Measurements from ENCODE around the gene NDUFV1. TPM values are rescaled to one million over a fixed set of nuclear protein-coding genes. Genes with fewer than 3 reads are reported as not detected.
"Not testable (repeated sequence)": the region's sequence is repeated elsewhere in the genome, so short reads cannot be mapped to it uniquely, and the experiment has no call there.

Gene NDUFV1
- total RNA-seq, 1 donor from 2014 or later = 486 TPM

DNA sequence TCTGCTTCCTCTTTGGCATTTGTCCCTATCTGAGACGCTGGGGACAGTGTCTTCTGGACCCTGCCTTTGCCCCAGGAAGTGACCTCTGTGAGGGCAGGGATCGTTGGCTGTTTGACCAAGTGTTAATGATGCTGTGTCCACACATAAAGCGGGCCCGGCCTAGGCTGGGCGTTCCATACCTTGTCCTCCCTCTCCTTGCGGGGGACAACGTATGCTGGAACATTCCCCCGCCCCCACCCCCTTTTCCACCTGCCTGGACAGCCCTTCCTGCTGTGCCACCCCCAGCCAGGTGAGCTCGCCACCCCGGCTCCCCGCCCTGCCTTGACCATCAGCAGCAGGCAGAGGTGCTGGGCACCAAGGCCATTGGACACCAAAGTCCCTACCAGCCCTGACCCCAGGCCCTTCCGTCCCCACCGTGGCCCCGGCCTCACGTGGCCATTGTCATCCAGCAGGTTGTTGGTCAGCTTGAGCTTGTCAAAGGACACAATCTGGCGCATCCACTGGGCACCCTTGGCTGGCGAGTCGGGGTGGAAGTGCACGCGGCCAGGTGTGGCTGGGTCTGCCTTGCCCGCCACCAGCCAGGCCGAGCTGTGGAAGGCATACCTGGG, 27.1 kb downstream of the NDUFV1 start:
- intact Hi-C loops (cut with DNase I) = no loop called here
- no peak for DNase-seq (ENCODE audit: low spot score)

DNA sequence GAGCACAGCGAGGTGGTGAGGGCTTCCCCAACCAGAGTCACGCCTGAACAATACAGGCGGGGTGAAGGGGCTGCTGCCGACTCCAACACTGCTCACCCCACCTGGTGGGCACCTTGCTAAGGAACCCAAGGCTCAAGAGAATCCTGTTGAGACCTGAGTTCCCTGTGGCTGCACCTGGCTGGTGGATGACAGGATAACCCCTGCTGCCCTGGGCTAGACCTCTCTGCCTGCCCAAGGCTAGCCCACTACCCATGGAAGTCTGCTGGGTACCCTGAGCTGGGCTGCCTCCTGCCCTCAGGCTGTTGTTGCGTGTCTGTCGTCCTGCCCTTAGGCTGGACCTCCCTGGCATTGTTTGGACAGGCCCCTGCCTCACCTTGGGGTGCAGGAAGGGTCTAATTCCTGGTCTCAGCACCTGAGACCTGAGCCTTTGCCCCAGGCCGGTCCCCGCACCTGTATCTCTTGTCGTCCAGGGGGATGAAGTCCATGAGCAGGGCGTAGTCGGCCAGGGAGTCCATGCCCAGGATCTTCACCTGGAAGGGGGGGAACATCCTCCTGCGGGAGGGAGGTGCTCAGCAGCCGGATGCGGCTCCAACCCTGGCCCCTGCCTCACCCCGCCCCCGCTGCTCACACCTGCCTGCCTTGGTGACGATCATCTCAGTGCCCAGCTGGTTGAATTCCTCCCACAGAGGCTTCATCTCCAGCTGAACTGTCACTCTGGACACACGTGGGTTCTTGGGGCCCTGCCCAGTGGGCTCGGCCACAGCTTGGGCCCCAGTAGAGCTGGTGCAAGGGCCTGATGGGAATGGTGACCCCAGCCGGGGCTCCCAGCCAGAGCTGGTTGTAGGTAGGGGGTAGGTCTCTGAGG, 27.9 kb downstream of the NDUFV1 start:
- intact Hi-C loops (cut with DNase I) = no loop called here
- no peak for DNase-seq (ENCODE audit: low spot score)

DNA sequence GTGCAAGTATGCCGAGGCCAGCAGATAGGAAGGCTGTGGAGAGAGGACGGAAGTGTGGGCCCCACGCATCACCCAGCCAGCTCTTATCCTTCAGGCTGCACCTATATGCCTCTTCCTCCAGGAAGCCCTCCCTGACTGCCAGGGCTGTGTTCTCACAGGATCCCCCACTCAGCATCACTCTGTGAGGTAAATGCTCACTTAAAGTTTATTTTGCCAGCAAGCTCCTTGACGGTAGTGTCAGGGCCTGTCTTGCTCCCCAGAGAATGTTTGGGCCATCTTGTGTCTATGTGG, 28.4 kb downstream of the NDUFV1 start:
- DNase-seq (ENCODE audit: low spot score) = no peak
- intact Hi-C loops (cut with DNase I) = no loop called here

DNA sequence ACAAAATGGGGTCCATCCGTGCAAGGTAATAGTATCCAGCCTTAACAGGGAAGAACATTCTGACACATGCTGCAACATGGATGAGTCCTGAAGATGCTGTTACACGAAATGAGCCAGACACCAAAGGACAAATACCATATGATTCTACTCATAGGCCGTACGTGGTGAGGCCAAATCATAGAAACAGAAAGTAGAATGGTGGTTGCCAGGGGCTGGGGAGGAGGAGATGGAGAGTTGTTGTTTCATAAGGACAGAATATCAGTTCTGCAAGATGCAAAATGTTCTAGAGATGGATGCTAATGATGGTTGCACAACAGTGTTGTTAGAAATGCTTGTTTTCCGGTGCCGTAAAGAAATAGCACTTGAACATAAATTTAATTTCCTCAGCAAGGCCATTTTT, 30.2 kb downstream of the NDUFV1 start:
- intact Hi-C loops (cut with DNase I) = no loop called here
- no peak for DNase-seq (ENCODE audit: low spot score)

DNA sequence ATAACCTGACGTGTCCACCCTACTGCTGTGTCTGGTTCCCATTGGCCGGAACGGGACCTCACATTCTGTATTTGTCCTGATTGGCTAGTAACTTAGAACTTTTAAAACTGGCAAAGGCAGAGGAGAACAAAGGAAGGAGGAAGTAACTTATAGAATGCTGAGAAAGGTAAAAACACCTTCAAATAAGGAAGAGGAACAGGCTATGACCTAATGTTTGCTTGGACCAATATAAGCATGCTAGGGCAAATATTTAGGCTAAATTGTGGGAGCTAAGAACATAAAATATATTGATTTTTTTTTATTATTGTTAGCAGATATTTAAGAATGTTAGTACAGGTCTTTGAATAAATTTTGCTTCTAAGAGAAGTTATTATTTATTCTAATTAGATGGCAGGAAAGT, 30.7 kb downstream of the NDUFV1 start:
- DNase-seq (ENCODE audit: low spot score); intact Hi-C loops (cut with DNase I): not testable (repeated sequence)

DNA sequence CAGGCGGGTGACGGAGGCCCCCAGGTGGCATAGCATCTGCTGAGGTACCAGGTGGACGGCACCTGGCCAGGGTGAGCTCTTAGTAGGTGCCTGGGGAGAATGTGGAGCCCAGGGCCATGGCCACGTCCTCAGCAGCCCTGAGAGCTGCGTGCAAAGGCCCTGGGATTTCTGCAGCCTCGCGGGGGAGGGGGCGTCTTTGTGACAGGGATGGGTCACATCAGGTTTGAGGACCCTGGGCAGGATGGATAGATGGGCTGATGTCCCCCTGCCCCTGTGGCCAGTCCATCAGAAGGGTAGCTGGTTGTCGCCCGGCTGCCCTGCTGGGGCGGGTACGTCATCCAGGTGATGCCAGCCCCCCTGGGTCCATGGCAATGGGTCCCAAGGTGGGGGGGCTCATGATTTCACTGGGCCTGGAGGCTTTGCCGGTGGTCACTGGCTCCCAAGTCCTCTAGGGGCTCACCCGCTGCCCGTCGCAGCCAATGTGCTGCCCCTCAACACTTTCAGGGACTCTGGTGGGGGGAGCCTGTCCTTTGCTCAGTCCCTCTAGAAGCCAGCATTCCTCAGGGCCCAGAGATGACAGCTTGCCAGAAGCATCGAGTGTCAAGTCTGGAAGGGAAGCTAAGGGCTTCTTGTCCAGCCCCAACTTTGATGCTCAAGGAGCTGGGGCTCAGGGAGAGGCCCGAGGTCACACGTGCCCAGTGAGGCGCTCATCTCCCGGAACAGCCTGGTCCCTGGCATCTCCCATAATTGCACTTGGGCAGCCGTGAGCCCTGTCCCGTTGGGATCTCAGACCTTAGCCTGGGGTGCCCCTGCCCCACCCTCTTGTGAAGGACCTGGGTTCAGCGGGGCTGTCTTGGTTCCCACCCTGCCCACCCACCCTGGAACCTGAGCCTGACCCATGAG, 32.0 kb downstream of the NDUFV1 start:
- no peak for DNase-seq (ENCODE audit: low spot score)
- intact Hi-C loops (cut with DNase I) = no loop called here

DNA sequence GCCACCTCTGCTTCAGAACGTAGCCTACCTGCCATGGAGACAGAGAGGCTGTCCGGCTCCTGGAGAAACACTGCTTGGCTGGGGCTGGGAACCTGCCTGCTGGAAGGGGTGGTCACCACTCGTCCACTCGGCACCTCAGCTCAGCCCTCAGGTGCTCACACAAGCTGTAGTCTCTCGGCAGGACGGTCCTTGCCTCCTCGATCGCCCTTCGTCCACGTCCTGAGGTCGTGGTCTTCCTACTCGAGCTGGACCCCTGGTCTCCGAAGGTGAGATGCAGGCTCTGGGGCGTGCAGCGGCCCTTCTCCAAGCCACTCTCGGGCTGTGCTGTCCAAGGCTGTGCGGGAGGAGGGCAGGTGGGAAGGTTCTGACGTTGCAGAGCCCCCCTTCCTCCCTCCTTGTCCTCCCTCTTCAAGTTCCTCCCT, 32.7 kb downstream of the NDUFV1 start, which contains the start of gene TBX10:
Gene TBX10 (minus strand): TSS at position 326 of the 422 bp plus-strand sequence. CDS start 291 bp downstream, at position 35.
- intact Hi-C loops (cut with DNase I) = no loop called here
- no peak for DNase-seq (ENCODE audit: low spot score)

DNA sequence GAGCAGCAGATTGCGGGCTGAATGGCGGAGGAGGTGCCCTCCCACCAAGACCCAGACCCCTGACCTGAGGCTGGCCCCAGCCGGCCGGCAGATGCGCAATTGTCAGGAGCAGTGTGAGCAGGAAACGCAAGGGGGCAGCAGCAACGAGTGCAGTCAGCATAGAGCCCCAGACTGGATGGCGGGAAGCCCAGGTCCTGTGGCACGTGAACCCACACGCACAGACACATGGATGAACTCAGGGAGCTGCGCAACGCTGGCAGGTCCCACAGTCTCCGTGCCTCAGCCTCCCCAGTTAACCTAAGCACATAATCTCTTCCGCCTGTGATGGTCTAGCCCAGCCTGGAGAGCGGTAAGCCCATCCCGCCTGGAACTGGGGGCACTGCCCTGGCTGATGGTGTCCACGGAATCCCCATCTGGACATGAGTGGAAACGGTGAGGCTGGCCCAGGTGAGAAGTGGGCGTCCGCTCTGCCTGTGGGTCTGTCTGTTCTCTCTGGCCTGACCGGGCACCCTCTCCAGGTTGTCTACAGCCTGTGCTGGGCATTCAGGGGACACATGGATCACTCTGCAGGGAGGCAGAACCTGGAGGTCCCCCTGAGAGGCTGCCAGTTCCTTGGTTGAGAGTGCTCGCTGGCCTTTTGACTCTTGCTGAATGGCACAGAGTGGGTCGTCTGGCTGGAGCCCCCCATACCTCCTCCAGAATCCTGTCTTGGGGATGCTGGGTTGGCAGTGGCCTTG, 33.5 kb downstream of the NDUFV1 start:
- no peak for DNase-seq (ENCODE audit: low spot score)
- intact Hi-C loops (cut with DNase I) = no loop called here

DNA sequence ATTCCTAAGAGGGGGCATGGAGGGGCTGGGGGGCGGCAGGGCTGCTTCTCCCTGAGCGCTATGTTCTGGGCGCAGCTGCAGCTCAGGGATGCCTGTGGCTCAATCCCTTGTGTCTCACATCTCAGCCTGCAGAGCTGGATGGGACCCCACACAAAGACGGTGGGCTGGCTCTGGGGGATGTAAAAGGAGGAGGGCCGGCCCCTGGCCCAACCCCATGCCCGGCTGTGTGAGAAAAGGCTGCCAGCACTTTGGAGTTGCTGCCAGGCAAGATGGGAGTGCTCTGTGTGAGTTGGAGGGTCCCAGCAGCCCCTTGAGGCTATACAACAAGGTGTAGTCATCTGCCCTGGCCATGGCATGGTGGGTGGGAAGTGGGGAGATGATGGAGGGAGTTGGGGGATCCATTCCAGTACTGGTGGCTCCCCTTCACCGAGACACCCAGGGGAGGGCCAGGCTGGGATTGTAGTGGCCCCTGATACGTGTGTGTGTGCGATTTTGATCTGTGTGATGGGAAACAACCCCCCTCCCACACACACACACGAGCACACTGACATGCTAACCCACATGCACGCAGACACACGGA, 34.1 kb downstream of the NDUFV1 start:
- no peak for DNase-seq (ENCODE audit: low spot score)
- intact Hi-C loops (cut with DNase I) = no loop called here

DNA sequence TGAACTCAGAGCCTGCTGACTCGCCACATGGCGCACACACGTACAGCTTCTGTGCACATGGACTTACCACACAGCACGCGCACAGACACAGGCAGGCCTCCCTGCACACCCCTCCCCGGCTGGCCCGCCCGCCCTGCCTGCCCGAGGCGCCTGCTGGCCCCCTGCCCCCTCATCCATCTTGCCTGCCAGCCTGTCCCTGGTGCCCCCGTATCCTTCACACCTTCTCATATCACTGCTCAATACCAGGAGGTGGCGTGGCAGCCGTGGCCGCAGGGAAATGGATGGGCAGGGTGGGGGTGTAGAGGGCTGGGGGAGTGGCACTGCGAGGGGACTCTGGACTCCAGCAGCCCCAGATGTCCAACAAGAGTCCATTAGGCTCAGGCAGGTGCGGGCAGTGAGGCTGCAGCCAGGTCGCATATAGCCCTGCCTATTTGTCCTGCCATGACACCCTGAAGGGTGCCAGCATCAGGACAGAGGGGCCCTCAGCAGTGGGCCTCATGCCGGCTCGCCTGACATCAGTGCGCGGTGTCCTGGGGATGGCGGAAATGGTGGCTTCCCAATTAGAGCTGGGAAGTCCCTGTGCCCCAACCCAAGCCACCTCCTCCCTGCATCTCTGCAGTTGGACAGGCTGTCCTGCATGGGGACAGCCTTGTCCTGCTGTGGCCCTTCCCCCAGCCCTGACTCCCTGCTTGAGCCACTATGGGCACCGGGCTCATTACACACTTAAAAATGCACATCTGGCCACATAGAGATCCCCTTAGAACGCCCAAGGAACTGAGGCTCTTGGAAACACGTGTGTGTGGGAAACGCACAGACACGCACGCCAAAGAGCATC, 34.8 kb downstream of the NDUFV1 start:
- DNase-seq (ENCODE audit: low spot score) = no peak

DNA sequence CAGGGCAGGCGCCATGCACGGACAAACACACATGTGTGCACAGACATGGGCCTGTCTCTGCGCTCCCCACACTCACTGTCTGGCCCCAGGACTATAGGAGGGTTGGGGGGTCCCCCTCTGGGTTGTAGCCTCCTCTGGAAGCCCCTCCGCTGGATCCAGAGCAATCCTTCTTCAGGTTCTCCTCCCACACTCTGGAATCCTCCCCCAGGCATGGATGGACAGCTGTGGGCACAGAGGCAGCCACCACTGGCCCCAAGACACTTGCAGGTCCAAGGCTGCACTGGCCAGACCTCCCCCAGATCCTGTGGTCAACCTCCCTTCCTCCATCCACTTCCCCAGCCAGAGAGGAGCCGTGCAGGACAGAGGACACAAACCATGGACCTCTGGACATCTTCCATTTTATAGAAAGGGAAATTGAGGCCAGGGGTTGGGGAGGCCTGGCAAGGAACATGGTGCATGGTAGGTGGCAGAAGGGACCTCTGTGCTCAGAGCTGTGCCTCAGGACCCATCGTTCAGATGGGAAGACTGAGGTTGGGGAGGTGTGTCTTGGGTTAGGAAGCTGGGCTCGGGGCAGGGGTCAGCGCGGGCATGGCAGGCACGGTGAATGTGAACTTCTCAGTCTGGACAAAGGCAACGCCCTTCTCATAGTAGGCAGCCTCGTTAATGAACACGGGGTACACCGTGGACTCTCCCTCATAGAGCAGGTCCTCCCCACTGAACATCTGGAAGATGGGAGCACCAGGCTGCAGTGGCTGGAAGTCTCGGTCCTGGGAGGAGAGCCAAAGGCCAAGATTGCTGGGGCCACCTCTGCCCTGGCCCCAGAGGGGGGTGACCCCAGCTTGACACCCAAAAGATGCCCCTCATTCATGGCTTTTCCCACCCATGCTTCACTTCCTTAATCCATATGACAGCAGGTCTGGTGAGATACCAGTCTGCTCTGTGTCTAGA, 35.7 kb downstream of the NDUFV1 start:
- DNase-seq (ENCODE audit: low spot score) = no peak
- intact Hi-C loops (cut with DNase I) = no loop called here

More for the DNA sequence above, 34.8 kb downstream of the NDUFV1 start:
- intact Hi-C loops (cut with DNase I) = no loop called here

DNA sequence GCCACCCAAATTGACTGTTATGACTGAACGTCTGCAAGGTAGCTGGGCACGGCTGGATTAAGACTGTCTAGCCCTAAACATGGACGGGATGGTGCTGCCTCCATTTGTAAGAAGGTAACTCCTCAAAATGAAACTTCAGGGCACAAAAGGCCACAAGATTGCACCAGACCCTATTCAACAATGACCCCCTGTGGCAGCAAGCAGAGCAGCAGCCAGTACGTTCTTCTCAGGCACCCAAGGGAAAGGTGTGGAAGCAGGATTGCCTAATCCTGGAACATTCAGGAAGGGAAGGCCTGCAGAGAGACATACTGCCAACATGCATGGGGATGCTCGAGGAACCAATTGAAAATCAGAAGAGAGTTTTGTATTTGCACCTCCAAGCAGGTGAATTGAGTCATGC, 37.3 kb downstream of the NDUFV1 start:
- intact Hi-C loops (cut with DNase I) = no loop called here
- DNase-seq (ENCODE audit: low spot score) = no peak

DNA sequence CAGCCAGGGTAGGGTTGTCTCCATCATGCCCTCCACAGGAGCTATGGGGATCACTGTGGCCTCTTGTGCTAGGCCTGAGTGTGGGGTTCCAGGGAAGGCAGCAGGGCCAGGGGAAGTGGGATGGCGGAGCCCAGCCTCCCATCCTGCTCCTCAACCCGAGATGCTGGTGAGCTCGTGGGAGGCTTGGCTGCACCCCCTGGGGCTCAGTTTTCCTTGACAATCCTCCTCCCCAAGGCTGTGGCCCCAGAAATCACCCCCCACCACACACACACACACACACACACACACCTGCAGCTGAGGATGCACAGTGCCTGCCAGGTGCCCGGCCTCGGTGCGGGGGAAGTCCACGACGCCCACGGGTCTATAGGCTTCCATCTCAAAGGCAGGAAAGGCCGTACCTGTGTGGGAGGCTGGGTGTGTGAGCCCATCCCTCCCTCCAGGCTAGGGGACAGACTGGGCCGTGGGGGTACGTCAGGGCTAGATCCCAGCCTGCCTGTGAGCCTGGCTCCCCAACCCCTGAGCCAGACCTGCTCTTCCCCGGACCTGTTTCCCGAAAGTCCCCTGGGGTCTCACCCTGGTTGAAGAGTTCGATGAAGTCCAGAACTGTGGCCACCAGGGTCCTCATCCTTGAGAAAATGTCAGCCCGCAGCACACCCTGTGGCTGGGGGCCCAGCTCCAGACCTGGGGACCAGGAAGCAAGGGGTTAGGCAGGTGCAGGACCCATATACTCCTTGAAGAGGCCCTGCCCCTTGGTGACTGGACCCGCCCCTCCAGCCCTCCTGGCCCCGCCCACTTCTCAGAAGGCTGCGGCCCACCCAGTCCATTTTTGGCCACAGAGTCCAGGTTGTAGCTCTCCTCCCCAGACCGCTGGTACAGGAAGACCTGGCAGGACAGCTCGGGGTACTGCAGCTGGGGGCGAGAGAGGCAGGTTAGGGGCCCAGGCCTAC, 38.0 kb downstream of the NDUFV1 start:
- DNase-seq (ENCODE audit: low spot score) = no peak
- intact Hi-C loops (cut with DNase I) = no loop called here

DNA sequence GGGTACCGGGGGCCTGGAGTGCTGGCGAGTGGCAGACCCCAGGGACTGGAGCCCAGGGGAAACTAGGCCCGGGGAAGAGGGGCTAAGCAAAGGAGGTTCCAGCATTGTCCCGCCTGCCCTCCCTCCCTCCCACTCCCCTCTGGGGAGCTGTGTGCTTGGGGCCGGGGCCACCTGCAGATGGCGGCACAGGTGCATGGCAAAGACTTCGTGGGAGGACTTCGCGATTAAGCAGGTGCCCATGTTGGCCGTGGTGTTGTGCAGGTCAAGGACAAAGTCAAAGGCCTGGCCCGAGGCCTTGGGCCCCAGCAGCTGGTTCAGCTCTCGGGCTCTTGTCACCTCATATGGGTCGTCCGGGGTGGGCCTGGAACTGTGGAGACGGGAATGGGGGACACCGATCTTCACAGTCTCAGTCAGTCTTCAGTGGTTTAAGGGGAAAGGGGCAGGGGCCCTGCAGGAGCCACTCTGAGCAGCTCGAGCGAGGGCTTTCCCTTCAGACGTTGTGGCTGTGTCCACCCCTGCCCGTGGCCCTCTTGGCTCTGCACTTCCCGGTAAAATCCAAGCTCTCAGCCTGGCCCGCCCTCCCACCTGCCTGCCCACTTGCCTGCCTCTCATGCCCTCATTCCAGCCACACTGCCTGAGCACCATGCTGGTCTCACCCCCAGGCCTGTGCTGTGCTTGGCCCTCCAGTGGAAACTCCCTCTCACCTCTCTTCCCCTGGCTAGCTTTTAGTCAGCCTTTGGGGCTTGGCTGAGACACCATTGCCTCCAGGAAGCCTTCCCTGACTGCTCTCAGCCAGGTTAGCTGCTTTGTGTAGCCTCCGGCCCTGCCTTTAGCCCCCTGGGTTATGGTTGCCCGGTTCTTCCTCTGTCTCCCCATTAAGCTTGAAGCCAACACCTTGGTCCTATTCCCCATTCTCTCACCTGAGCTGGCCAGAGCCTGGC, 39.1 kb downstream of the NDUFV1 start:
- intact Hi-C loops (cut with DNase I) = no loop called here
- DNase-seq (ENCODE audit: low spot score) = no peak
